Measurements from ENCODE around the gene CEMIP2. TPM values are rescaled to one million over a fixed set of nuclear protein-coding genes. Genes with fewer than 3 reads are reported as not detected.

Gene CEMIP2
- polyA plus RNA-seq, 1 of the 3 experiments (the other 2 are of a cell fraction) = 39.8 TPM

DNA sequence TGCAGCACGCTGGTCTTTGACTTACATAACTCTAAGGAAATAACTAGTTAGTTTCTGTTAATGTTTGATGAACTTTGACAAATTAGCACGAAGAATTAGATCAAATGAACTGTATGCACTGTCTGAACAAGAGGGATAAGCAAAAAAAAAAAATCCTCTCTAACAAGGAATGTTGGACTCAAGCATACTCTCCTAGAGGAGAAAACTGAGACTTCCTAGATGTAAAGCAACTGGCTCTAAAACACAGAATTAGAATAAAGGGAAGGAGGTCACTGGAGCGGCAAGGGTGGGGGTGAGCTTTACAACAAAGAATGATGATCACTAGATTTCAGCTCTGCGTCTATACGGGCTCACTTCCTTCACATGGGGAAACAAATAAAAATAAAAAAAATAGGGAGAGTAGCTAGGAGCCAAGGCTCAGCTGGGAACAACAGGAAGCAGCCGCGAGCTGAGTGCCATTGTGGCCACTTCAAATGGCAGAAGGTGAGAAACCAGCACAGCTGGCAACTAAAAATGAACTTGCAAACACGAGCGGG lies 48.7 kb upstream of the CEMIP2 start:
- Histone ChIP-seq H3K4me2 (no peak overlapping the region), H3K79me2 (ENCODE audit: insufficient read depth) (no peaks in the 10 kb centered on the region), H3K4me1 (ENCODE audit: control insufficient read depth in 1 of 2, insufficient read depth in 2 of 2, low read depth in 1 of 2, low read length in 1 of 2) (no peaks in the 10 kb centered on the region; a peak in 1 of 4 replicates), H3K9me3 (no peaks in the 10 kb centered on the region), H3K4me3 (ENCODE audit: low read depth in 2 of 2, low read length in 1 of 2) (no peak overlapping the region), H3K27me3 (ENCODE audit: insufficient read depth) (no peaks in the 10 kb centered on the region; the same call in 1 of the 2 replicates), H4K20me1 (ENCODE audit: insufficient read depth) (no peaks in the 10 kb centered on the region), H3F3A (replicated peaks; ENCODE audit: insufficient read depth) (no peaks in the 10 kb centered on the region), H2AFZ (ENCODE audit: low read depth) (no peak overlapping the region), H3K36me3 (replicated peaks in 1 of 2; ENCODE audit: control insufficient read depth in 1 of 2, insufficient read depth in 2 of 2, low read length in 1 of 2) (no peaks in the 10 kb centered on the region), H3K9ac (no peak overlapping the region), H3K9me2 (no peaks in the 10 kb centered on the region), H3K27ac (ENCODE audit: low read depth in 2 of 2, low read length in 1 of 2) (no peak overlapping the region)
- ChIA-PET POLR2A (no interaction called here), CTCF (interaction anchor here (0.8 to 5.3 kb wide), 4 partner anchors 11 to 207 kb away, joined by 3 to 67 read pairs (median 22); no protein-coding TSS in a partner anchor)
- no peak for TF ChIP-seq NFIC (IDR thresholded peaks at IDR 0.05; ENCODE audit: borderline replicate concordance)
- TF ChIP-seq FOSL2 (IDR thresholded peaks at IDR 0.05; ENCODE audit: borderline replicate concordance, low read depth) = no peak
- TF ChIP-seq, protein P1, sequence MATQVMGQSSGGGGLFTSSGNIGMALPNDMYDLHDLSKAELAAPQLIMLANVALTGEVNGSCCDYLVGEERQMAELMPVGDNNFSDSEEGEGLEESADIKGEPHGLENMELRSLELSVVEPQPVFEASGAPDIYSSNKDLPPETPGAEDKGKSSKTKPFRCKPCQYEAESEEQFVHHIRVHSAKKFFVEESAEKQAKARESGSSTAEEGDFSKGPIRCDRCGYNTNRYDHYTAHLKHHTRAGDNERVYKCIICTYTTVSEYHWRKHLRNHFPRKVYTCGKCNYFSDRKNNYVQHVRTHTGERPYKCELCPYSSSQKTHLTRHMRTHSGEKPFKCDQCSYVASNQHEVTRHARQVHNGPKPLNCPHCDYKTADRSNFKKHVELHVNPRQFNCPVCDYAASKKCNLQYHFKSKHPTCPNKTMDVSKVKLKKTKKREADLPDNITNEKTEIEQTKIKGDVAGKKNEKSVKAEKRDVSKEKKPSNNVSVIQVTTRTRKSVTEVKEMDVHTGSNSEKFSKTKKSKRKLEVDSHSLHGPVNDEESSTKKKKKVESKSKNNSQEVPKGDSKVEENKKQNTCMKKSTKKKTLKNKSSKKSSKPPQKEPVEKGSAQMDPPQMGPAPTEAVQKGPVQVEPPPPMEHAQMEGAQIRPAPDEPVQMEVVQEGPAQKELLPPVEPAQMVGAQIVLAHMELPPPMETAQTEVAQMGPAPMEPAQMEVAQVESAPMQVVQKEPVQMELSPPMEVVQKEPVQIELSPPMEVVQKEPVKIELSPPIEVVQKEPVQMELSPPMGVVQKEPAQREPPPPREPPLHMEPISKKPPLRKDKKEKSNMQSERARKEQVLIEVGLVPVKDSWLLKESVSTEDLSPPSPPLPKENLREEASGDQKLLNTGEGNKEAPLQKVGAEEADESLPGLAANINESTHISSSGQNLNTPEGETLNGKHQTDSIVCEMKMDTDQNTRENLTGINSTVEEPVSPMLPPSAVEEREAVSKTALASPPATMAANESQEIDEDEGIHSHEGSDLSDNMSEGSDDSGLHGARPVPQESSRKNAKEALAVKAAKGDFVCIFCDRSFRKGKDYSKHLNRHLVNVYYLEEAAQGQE (IDR thresholded peaks at IDR 0.05; ENCODE audit: low read depth, low read length) = no peak
- TF ChIP-seq, protein P2, sequence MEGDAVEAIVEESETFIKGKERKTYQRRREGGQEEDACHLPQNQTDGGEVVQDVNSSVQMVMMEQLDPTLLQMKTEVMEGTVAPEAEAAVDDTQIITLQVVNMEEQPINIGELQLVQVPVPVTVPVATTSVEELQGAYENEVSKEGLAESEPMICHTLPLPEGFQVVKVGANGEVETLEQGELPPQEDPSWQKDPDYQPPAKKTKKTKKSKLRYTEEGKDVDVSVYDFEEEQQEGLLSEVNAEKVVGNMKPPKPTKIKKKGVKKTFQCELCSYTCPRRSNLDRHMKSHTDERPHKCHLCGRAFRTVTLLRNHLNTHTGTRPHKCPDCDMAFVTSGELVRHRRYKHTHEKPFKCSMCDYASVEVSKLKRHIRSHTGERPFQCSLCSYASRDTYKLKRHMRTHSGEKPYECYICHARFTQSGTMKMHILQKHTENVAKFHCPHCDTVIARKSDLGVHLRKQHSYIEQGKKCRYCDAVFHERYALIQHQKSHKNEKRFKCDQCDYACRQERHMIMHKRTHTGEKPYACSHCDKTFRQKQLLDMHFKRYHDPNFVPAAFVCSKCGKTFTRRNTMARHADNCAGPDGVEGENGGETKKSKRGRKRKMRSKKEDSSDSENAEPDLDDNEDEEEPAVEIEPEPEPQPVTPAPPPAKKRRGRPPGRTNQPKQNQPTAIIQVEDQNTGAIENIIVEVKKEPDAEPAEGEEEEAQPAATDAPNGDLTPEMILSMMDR (IDR thresholded peaks at IDR 0.05) = no peak
- TF ChIP-seq RXRA (IDR thresholded peaks at IDR 0.05; ENCODE audit: borderline replicate concordance, low read depth) = no peak
- no peak for TF ChIP-seq JUND (IDR thresholded peaks at IDR 0.05)
- TF ChIP-seq RCOR1 (IDR thresholded peaks at IDR 0.05; ENCODE audit: low read length) = no peak
- no peak for TF ChIP-seq MEF2A (IDR thresholded peaks at IDR 0.05; ENCODE audit: borderline replicate concordance, low read depth)
- no peak for TF ChIP-seq GABPA (IDR thresholded peaks at IDR 0.05; ENCODE audit: low read depth)
- no peak for TF ChIP-seq GATA2 (CRISPR knock-in tag; IDR thresholded peaks at IDR 0.05)
- no peak for TF ChIP-seq EZH2phosphoT487 (IDR thresholded peaks at IDR 0.05; ENCODE audit: borderline replicate concordance, low read depth)
- no peak for TF ChIP-seq MXI1 (IDR thresholded peaks at IDR 0.05; ENCODE audit: low read depth, low read length)
- TF ChIP-seq RAD21 (IDR thresholded peaks at IDR 0.05; ENCODE audit: low read length) = no peak
- TF ChIP-seq FOXM1 (IDR thresholded peaks at IDR 0.05; ENCODE audit: low read depth) = no peak
- 52% methylated on average over 9 of the region's 9 CpGs for WGBS (ENCODE audit: low lambda C conversion rate)
- no peak for DNase-seq
